GM13976 (cell line): ENCODE results near the gene CCDC33.

ENCODE experiments used
- DNase-seq: peaks from one replicate; pipeline ENCODE4 v3.0.0; 2012; ENCODE audit warnings: low spot score
- CTCF ChIP-seq: IDR thresholded peaks from 2 replicates; pipeline ENCODE4 v1.5.1; 2012; ENCODE audit warnings: borderline replicate concordance, mild to moderate bottlenecking; ENCODE audit not compliant: insufficient read depth; ENCODE audit errors: extremely low read depth, missing control alignments, control extremely low read depth
- in situ Hi-C: fragments of 300-500 bp; cut with MboI; formaldehyde crosslinking; loops from one replicate; pipeline ENCODE4 v1.12.0; 2022; ENCODE audit warnings: low sequenced_read_pairs, mixed read lengths, inconsistent platforms; ENCODE audit not compliant: unreplicated experiment

CCDC33 gene

GRCh38 chr15:74381481-74381880 is 145.4 kb downstream of the CCDC33 start:
- in situ Hi-C loops = loop anchor here (5.0 kb wide), 1 partner anchor 56 kb away; no protein-coding TSS in a partner anchor
- no peak for TF ChIP-seq CTCF
- no peak for DNase-seq

DNA sequence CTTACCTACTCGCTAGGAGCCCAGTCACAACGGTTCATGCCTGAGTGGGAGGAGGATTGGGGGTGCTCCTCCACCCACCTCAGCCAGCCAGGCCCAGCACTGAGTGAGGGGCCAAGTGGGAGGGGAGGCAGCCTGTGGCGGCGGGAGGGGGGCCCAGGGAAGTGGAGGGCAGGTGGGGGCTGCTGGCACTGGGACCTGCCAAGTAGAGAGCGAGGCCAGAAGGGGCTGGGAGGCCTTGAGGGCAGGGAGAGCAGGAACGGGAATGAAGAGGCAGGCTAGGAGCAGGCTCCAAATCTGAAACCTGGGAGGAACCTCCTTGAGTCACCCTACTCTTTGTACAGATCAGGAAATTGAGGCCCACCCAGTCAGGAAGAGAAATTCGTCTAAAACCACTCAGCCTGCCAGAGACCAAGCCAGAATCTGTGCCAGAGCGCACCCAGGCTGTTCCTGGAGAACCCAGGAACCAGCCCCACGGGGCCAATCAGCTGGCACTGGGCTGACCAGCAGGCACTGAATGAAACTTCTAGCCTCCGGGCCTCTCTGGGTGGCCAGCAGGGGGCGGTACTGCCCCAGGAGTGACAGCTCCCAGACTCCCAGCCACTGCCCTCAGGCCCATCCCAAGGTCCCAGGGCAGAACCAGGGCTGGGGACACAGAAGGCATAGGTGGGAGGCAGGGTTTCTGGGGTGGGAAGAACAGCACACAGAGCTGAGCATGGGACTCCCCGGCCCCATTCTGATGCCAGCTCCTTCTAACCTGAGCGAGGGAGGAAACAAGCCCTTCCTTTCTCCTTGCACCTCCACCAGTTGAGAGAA is 146.1 kb downstream of the CCDC33 start:
- in situ Hi-C loops = loop anchor here (5.0 kb wide), 1 partner anchor 55 kb away; no protein-coding TSS in a partner anchor
- TF ChIP-seq CTCF = peak; percentile 95
- DNase-seq = peak; percentile 85

DNA sequence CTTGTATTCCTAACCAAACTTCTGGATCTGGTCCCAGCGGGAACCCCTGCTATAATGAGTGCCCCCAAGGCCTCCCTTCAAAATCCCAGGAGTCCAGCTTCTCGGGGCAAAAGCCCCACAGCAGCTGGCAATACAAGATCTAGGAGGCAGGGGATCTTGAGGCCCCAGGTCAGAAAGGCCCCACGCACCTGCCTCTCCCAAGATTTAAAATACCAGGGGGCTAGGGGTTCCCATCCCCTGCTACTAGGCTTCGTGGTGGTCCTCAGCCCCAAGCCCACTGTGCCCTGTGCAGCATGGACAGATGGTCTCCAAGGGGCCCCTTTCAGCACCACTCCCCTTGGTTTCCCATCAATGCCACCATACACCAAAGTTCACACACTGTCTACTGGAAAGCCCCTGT is 147.2 kb downstream of the CCDC33 start:
- DNase-seq = no peak
- in situ Hi-C loops = loop anchor here (5.0 kb wide), 1 partner anchor 54 kb away; no protein-coding TSS in a partner anchor
- TF ChIP-seq CTCF = no peak

DNA sequence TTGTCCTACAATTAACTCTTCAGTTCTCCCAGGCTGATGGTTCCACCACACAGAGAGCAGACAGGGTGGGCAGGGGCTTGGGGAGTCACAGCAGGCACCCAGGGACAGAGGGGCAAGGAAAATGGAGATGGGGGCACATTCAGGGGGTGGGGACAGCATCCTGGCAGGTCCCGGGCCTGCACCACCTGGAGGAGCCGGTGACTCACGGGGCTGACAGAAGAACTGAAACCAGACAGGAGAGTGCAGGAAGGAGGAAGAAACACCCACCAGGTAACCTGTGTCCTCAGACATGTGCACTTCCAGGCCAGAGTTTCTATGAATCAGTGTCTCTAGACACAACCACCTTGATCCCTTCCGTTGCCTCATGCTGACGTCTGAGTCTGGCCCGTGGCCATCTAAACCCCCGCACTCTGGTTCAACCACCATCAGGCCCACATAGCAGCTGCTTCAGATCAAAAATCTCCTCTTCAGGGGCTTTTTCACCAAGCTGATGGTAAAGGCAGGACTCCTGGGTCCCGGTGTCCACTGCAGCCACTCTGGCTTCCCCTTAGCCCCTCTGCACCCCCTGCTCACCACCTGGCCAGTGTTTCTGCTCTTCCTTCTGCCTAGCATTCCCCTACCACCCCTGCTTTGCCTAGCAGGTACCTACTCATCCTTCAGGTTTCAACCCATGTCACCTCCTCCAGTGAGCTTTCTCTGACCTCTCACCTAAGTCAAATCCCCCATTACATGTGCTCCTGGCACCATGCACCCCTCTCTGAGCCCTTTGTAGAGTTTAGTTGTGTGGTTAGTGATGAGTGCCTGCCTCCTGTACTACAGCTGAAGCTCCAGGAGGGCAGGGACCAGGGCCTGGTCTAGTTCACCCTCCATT is 147.8 kb downstream of the CCDC33 start:
- peak; percentile 87 for DNase-seq
- in situ Hi-C loops = loop anchor here (5.0 kb wide), 1 partner anchor 53 kb away; no protein-coding TSS in a partner anchor
- peak; percentile 16 for TF ChIP-seq CTCF

DNA sequence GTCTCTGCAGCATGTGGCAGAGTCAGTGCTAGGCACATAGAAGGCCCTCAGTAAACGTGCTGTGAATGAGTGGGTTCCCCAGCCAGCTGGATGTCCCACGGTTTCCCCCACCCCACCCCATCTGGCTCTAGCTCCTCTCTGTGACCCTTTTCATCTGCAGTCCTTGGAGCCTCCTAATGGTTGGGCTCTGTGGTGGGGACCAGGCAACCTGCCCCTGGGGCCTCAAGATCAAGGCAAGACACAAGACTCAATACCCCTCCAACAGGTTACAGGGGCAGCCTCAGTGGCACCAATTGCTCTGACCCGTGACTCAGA is 148.4 kb downstream of the CCDC33 start:
- DNase-seq = no peak
- TF ChIP-seq CTCF = no peak
- in situ Hi-C loops = loop anchor here (5.0 kb wide), 1 partner anchor 53 kb away; no protein-coding TSS in a partner anchor

DNA sequence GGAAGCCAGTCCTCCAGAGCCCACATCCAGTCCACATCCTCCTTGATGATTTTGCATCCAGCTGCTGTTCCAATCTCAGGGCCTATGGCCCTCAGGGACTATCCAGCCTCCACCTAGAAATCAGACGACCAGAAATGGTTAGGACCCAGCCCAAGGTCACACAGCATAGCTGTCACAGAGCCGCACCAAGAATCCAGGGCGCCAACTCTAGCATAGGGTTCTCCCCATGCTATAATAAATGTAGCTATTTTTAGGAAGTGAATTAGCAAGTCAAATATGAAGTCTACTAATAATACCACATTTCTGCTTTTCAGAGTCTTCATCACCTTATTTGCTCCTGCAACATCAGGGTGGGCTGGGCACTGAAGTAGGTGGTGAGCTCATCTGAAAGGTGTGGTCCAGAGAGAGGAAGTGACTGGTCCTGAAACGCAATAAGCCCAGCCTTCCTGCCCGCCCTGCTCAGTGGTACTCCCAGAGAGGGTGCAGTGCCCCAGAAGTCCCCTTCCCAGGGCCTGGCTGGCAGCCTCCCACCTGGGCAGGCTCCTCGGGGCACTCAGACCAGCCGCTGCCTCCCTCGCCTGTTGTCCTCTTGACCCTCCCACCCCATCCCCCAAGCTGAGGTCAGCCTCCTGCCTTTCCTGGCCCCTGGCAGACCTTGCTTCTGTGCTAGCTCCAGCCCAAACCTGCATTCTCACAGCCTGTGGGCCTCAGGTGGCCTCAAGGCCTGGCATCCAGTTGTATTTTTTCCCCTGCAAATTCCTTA is 148.9 kb downstream of the CCDC33 start:
- no peak for TF ChIP-seq CTCF
- DNase-seq = peak; percentile 88
- in situ Hi-C loops = loop anchor here (5.0 kb wide), 1 partner anchor 52 kb away; no protein-coding TSS in a partner anchor
